Measurements from ENCODE around the gene LCN1. TPM values are rescaled to one million over a fixed set of nuclear protein-coding genes. Genes with fewer than 3 reads are reported as not detected.
A peak's percentile ranks its signal among the peaks of the same experiment; 100 is the strongest.

Gene LCN1
- total and polyA plus RNA-seq, 2 of the 8 experiments (the other 6 are each of a cell fraction or from before 2014, with no cell fraction given): not detected

GRCh38 chr9:135523521-135524129, 2.4 kb downstream of the LCN1 start:
- WGBS, 2 experiments (ENCODE audit: extremely low coverage in 1 of 2, insufficient coverage in 1 of 2, insufficient read length in 1 of 2, insufficient replicate concordance in 2 of 2, low coverage in 1 of 2, low lambda C conversion rate in 2 of 2, missing lambda C conversion rate in 1 of 2): 87% methylated on average over 21 of the region's 21 CpGs; no CpG with 5 or more reads in 1 of the 2 experiments
- Histone ChIP-seq H2BK5ac (ENCODE audit: low read depth, low read length) (no peak overlapping the region), H3K56ac (replicated peaks; ENCODE audit: insufficient read length, low read depth, low read length) (peak overlapping the region; percentile 6), H3K4me2 (ENCODE audit: insufficient read depth in 1 of 2, low read depth in 2 of 2, low read length in 2 of 2) (no peak overlapping the region), H3K9ac (replicated peaks in 1 of 4; ENCODE audit: extremely low read depth in 1 of 4, low read depth in 3 of 4, low read length in 3 of 4) (no peak overlapping the region), H3K36me3 (ENCODE audit: control insufficient read depth in 2 of 4, insufficient read depth in 4 of 4, low read length in 3 of 4) (no peaks in the 10 kb centered on the region), H2BK12ac (ENCODE audit: low read depth, low read length) (no peak overlapping the region), H3K27ac (ENCODE audit: low read depth, low read length) (no peak overlapping the region), H3K79me1 (ENCODE audit: low read depth, low read length) (no peaks in the 10 kb centered on the region), H3K23ac (ENCODE audit: insufficient read length) (no peak overlapping the region), H3K27me3 (replicated peaks in 1 of 4; ENCODE audit: control insufficient read depth in 3 of 4, extremely low read depth in 1 of 4, insufficient read depth in 3 of 4, low read length in 3 of 4) (no peaks in the 10 kb centered on the region), H3K9me3 (ENCODE audit: insufficient read depth in 2 of 2, low read depth in 1 of 2, low read length in 1 of 2) (no peaks in the 10 kb centered on the region), H2AFZ (ENCODE audit: low read length) (no peak overlapping the region), H3K79me2 (ENCODE audit: control insufficient read depth in 1 of 2, insufficient read depth in 2 of 2, low read length in 2 of 2) (no peaks in the 10 kb centered on the region), H3K4ac (replicated peaks; ENCODE audit: insufficient read length, low read depth, low read length) (no peak overlapping the region), H3K14ac (ENCODE audit: insufficient read length) (no peak overlapping the region), H3K23me2 (ENCODE audit: low read depth, low read length) (no peaks in the 10 kb centered on the region), H2BK20ac (ENCODE audit: low read length) (no peak overlapping the region), H2BK120ac (replicated peaks; ENCODE audit: low read depth, low read length) (no peak overlapping the region), H4K91ac (replicated peaks; ENCODE audit: insufficient read length, low read length) (no peak overlapping the region), H2BK15ac (ENCODE audit: low read length) (no peak overlapping the region), H3K18ac (ENCODE audit: extremely low read depth, low read length) (no peak overlapping the region), H3K4me1 (replicated peaks in 1 of 4; ENCODE audit: control insufficient read depth in 3 of 4, insufficient read depth in 4 of 4, low read length in 3 of 4) (peaks cover 0 to 12% (median 6%) of the 10 kb centered on the region in 4 experiments; a peak in 5 of 7 replicates), H4K5ac (ENCODE audit: insufficient read length, low read depth, low read length) (no peak overlapping the region), H2AK5ac (ENCODE audit: low read depth, low read length) (no peak overlapping the region), H4K8ac (ENCODE audit: extremely low read depth, insufficient read depth, low read length) (peak overlapping the region; percentile 85; the same call in 1 of the 2 replicates), H4K20me1 (replicated peaks in 1 of 2; ENCODE audit: control insufficient read depth in 1 of 2, insufficient read depth in 2 of 2, low read length in 2 of 2) (no peaks in the 10 kb centered on the region), H3K4me3 (ENCODE audit: extremely low read depth in 1 of 4, insufficient read depth in 2 of 4, low read depth in 3 of 4, low read length in 4 of 4) (no peak overlapping the region)
- DNase-seq (ENCODE audit: low read depth in 1 of 2, low spot score in 2 of 2) (no peak), FAIRE-seq (no peak)
- CTCF ChIA-PET (ENCODE audit: partially characterized antibody): interaction anchor here (1.0 to 3.0 kb wide), 3 partner anchors 8 to 18 kb away, joined by 4 to 14 read pairs (median 7); no protein-coding TSS in a partner anchor
- POLR2A ChIA-PET (ENCODE audit: partially characterized antibody): interaction anchor here (1.0 kb wide), 1 partner anchor 42 kb away, joined by 3 read pairs; no protein-coding TSS in a partner anchor
- TF ChIP-seq CTCF (IDR thresholded peaks at IDR 0.05; ENCODE audit: control extremely low read depth in 1 of 3, insufficient read depth in 1 of 3, low read depth in 1 of 3, low read length in 3 of 3): peak in 2 of 3 experiments; percentile 28 to 33; a peak in 2 of 4 replicates
- no peak for TF ChIP-seq HDAC6 (IDR thresholded peaks at IDR 0.05; ENCODE audit: low read depth, low read length)
- TF ChIP-seq MAX (IDR thresholded peaks at IDR 0.05): peak; percentile 44; the same call in 1 of the 2 replicates

Measured in H1 (cell line).